ENCODE measurements around the gene MAP4K4.
"Not testable (repeated sequence)": the region's sequence is repeated elsewhere in the genome, so short reads cannot be mapped to it uniquely, and the experiment has no call there.

MAP4K4 gene

GRCh38 chr2:101930019-101930418 lies 232.5 kb downstream of the MAP4K4 start:
- no peak for DNase-seq

DNA sequence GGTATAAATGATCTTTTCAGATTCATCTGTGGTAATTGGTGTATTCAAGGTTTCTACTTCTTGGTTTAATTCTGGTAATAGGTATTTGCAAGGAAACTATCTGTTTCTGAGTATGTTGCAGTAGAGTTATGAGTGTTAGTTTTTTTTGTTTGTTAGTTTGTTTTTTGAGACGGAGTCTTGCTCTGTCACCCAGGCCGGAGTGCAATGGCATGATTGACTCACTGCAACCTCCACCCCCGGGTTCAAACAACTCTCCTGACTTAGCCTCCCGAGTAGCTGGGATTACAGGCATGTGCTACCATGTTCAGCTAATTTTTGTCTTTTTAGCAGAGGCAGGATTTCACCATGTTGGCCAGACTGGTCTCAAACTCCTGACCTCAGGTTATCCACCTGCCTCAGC lies 233.3 kb downstream of the MAP4K4 start:
- DNase-seq = no peak

DNA sequence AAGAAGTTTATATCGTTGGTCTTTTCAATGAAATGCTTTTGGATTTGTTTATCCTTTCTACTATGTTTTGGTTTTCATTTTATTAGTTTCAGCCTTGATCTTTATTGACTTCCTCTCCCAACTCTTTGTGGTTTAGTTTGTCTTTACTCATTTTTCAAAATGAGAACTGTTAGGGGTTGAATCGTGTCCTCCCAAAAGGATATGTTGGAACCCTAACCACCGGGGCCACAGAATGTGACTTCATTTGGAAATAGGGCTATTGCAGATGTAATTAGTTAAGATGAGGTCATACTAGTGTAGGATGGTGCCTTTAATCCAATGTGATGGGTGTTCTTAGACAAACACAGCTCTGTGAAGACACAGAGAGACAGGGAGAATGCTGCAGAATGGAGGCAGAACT lies 233.9 kb downstream of the MAP4K4 start:
- DNase-seq = no peak

DNA sequence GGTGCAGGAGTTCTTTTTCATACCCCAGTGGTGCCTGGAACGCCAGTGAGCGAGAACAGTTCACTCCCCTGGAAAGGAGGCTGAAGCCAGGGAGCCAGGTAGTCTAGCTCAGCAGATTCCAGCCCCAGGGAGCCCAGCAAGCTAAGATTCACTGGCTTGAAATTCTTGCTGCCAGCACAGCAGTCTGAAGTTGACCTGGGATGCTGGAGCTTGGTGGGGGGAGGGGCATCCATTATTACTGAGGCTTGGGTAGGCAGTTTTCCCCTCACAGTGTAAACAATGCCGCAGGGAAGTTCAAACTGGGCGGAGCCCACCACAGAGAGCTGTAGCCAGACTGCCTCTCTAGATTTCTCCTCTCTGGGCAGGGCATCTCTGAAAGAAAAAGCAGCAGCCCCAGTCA lies 238.3 kb downstream of the MAP4K4 start:
- DNase-seq = not testable (repeated sequence)

DNA sequence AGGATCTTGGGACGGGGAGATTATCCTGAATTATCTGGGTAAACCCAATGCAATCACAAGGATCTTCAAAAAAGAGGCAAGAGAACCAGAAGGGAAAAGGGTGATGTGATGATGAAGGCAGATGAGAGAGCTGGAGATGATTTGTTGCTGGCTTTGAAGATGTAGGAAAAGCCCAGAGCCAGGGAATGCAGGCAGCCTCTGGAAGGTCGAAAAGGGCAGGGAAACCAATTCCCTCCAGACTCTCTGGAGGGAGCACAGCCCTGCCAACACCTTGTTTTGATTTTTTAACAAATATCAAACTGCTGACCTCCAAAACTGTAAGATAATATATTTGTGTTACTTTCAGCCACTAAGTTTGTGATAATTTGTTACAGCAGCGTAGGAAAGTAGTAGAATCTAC lies 245.3 kb downstream of the MAP4K4 start:
- DNase-seq = no peak
